ENCODE measurements around the gene ACOT7.

- TF ChIP-seq CTCF (IDR thresholded peaks at IDR 0.05; ENCODE audit: low read length): no peak
- no peak for TF ChIP-seq EZH2 (IDR thresholded peaks at IDR 0.05; ENCODE audit: borderline replicate concordance, low read length)
These were observed 76.3 kb downstream of the ACOT7 start for GRCh38 chr1:6317098-6317760.
